ENCODE results near the gene PSMC5.

DNA sequence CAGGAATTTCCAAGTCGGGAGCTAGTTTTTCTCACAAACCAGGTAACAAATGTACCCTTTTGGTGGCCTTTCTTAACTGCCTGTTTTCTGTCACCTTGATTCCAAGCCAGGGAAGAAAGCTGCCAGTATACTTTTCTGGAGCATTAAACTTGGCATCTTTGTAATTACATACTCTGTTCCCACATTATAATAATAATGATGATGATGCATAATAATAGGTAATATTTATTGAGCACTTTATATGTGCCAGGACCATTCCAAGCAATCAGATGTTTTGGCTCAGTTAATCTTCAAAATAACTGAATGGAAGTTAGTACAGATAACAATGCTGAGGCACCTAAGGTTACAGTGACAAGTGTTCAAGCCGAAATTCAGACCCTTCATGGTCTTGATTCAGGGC, 11.1 kb upstream of the PSMC5 start:
- TF ChIP-seq CHD4 (IDR thresholded peaks at IDR 0.05): no peak
- TF ChIP-seq TAF1 (IDR thresholded peaks at IDR 0.05; ENCODE audit: borderline replicate concordance, low read depth, low read length): no peak
- TF ChIP-seq EP300 (IDR thresholded peaks at IDR 0.05; ENCODE audit: borderline replicate concordance in 1 of 2, control insufficient read depth in 1 of 2, low read depth in 2 of 2, low read length in 2 of 2): no peak
- TF ChIP-seq, protein P1, sequence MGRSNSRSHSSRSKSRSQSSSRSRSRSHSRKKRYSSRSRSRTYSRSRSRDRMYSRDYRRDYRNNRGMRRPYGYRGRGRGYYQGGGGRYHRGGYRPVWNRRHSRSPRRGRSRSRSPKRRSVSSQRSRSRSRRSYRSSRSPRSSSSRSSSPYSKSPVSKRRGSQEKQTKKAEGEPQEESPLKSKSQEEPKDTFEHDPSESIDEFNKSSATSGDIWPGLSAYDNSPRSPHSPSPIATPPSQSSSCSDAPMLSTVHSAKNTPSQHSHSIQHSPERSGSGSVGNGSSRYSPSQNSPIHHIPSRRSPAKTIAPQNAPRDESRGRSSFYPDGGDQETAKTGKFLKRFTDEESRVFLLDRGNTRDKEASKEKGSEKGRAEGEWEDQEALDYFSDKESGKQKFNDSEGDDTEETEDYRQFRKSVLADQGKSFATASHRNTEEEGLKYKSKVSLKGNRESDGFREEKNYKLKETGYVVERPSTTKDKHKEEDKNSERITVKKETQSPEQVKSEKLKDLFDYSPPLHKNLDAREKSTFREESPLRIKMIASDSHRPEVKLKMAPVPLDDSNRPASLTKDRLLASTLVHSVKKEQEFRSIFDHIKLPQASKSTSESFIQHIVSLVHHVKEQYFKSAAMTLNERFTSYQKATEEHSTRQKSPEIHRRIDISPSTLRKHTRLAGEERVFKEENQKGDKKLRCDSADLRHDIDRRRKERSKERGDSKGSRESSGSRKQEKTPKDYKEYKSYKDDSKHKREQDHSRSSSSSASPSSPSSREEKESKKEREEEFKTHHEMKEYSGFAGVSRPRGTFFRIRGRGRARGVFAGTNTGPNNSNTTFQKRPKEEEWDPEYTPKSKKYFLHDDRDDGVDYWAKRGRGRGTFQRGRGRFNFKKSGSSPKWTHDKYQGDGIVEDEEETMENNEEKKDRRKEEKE (IDR thresholded peaks at IDR 0.05): no peak
- TF ChIP-seq, protein P2, sequence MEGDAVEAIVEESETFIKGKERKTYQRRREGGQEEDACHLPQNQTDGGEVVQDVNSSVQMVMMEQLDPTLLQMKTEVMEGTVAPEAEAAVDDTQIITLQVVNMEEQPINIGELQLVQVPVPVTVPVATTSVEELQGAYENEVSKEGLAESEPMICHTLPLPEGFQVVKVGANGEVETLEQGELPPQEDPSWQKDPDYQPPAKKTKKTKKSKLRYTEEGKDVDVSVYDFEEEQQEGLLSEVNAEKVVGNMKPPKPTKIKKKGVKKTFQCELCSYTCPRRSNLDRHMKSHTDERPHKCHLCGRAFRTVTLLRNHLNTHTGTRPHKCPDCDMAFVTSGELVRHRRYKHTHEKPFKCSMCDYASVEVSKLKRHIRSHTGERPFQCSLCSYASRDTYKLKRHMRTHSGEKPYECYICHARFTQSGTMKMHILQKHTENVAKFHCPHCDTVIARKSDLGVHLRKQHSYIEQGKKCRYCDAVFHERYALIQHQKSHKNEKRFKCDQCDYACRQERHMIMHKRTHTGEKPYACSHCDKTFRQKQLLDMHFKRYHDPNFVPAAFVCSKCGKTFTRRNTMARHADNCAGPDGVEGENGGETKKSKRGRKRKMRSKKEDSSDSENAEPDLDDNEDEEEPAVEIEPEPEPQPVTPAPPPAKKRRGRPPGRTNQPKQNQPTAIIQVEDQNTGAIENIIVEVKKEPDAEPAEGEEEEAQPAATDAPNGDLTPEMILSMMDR (IDR thresholded peaks at IDR 0.05 in 2 of 3, conservative IDR thresholded peaks at IDR 0.05 in 1 of 3; ENCODE audit: control insufficient read depth in 2 of 3, extremely low read depth in 1 of 3, insufficient read depth in 1 of 3, low read depth in 3 of 3, low read length in 3 of 3): no peak
- TF ChIP-seq, protein P3, sequence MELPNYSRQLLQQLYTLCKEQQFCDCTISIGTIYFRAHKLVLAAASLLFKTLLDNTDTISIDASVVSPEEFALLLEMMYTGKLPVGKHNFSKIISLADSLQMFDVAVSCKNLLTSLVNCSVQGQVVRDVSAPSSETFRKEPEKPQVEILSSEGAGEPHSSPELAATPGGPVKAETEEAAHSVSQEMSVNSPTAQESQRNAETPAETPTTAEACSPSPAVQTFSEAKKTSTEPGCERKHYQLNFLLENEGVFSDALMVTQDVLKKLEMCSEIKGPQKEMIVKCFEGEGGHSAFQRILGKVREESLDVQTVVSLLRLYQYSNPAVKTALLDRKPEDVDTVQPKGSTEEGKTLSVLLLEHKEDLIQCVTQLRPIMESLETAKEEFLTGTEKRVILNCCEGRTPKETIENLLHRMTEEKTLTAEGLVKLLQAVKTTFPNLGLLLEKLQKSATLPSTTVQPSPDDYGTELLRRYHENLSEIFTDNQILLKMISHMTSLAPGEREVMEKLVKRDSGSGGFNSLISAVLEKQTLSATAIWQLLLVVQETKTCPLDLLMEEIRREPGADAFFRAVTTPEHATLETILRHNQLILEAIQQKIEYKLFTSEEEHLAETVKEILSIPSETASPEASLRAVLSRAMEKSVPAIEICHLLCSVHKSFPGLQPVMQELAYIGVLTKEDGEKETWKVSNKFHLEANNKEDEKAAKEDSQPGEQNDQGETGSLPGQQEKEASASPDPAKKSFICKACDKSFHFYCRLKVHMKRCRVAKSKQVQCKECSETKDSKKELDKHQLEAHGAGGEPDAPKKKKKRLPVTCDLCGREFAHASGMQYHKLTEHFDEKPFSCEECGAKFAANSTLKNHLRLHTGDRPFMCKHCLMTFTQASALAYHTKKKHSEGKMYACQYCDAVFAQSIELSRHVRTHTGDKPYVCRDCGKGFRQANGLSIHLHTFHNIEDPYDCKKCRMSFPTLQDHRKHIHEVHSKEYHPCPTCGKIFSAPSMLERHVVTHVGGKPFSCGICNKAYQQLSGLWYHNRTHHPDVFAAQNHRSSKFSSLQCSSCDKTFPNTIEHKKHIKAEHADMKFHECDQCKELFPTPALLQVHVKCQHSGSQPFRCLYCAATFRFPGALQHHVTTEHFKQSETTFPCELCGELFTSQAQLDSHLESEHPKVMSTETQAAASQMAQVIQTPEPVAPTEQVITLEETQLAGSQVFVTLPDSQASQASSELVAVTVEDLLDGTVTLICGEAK (IDR thresholded peaks at IDR 0.05; ENCODE audit: borderline replicate concordance): no peak
- TF ChIP-seq, protein P4, sequence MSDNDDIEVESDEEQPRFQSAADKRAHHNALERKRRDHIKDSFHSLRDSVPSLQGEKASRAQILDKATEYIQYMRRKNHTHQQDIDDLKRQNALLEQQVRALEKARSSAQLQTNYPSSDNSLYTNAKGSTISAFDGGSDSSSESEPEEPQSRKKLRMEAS (IDR thresholded peaks at IDR 0.05; ENCODE audit: low read depth, low read length): no peak
- TF ChIP-seq JUND (IDR thresholded peaks at IDR 0.05; ENCODE audit: low read depth, low read length): no peak
- no peak for TF ChIP-seq MXI1 (IDR thresholded peaks at IDR 0.05; ENCODE audit: low read depth, low read length)
- no peak for TF ChIP-seq SRF (IDR thresholded peaks at IDR 0.05; ENCODE audit: low read depth in 2 of 2, low read length in 2 of 2)
- TF ChIP-seq CHD2 (IDR thresholded peaks at IDR 0.05; ENCODE audit: borderline replicate concordance, low read depth, low read length): no peak
